Ovary (tissue), 3 donors: ENCODE results near the gene PYDC2.

Experiments
- EP300 ChIP-seq: sonication (generic); formaldehyde crosslinking; IDR thresholded peaks from one replicate; pipeline ENCODE4 v1.6.1; 2017; ENCODE audit warnings: antibody characterized with exemption
- POLR2A ChIP-seq: fragments of 450-650 bp; IDR thresholded peaks from one replicate; pipeline ENCODE4 v1.6.1; 2017; ENCODE audit warnings: antibody characterized with exemption, mild to moderate bottlenecking, moderate library complexity
- TF ChIP-seq, protein P1 (sequence below), 3 donors: fragments of 450-650 bp in 2 of 3; fragments of 200-600 bp in 1 of 3; IDR thresholded peaks; one replicate each; pipeline versions ENCODE4 v1.5.1 to v1.8.0; 2016 to 2022; ENCODE audit warnings: antibody characterized with exemption in 3 of 3, mild to moderate bottlenecking in 1 of 3
- donor health status: DM: no; HTN: no; CAD: no.

DNA sequence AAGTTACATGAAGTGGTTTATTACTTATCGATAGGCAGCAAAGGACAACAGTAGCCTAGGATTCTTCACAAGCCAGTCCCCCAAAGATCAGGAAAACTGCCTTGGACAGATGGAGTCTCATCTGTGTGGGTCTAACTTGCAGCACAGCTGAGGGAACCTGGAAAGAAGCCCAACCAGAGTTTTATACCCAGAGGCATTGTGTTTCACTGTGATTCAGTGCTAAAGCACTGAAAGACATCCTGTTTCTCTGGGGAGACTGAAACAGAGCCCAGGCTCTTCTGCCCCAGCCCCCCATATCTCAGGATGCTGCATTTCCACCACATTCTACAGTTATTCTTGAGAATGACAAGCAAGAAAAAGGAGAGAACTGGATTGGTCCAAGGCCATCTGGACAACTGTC is 48.2 kb upstream of the PYDC2 start:
- TF ChIP-seq, protein P1, sequence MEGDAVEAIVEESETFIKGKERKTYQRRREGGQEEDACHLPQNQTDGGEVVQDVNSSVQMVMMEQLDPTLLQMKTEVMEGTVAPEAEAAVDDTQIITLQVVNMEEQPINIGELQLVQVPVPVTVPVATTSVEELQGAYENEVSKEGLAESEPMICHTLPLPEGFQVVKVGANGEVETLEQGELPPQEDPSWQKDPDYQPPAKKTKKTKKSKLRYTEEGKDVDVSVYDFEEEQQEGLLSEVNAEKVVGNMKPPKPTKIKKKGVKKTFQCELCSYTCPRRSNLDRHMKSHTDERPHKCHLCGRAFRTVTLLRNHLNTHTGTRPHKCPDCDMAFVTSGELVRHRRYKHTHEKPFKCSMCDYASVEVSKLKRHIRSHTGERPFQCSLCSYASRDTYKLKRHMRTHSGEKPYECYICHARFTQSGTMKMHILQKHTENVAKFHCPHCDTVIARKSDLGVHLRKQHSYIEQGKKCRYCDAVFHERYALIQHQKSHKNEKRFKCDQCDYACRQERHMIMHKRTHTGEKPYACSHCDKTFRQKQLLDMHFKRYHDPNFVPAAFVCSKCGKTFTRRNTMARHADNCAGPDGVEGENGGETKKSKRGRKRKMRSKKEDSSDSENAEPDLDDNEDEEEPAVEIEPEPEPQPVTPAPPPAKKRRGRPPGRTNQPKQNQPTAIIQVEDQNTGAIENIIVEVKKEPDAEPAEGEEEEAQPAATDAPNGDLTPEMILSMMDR (IDR thresholded peaks at IDR 0.05): no peak
- TF ChIP-seq EP300 (no peak), POLR2A (no peak)
